ENCODE data around the gene FAM81A.
"Not testable (repeated sequence)": the region's sequence is repeated elsewhere in the genome, so short reads cannot be mapped to it uniquely, and the experiment has no call there.

Gene FAM81A

GRCh38 chr15:59398220-59398619, 39.8 kb upstream of the FAM81A start:
- DNase-seq (ENCODE audit: low read depth), result no peak
- no peak for TF ChIP-seq CTCF (IDR thresholded peaks at IDR 0.05; ENCODE audit: low read depth, low read length, missing control alignments)
- H3K4me3 ChIP-seq (ENCODE audit: low read depth, low read length), result no peak overlapping the region
- in situ Hi-C loops (cut with HindIII; ENCODE audit: low sequenced_read_pairs), result no loop called here

GRCh38 chr15:59399465-59400102, 38.4 kb upstream of the FAM81A start:
- in situ Hi-C loops (cut with HindIII; ENCODE audit: low sequenced_read_pairs), result no loop called here
- TF ChIP-seq CTCF (IDR thresholded peaks at IDR 0.05; ENCODE audit: low read depth, low read length, missing control alignments), result no peak
- DNase-seq (ENCODE audit: low read depth), result no peak

GRCh38 chr15:59400103-59400813, 37.7 kb upstream of the FAM81A start:
- in situ Hi-C loops (cut with HindIII; ENCODE audit: low sequenced_read_pairs), result no loop called here
- DNase-seq (ENCODE audit: low read depth), result no peak
- TF ChIP-seq CTCF (IDR thresholded peaks at IDR 0.05; ENCODE audit: low read depth, low read length, missing control alignments), result no peak
- H3K4me3 ChIP-seq (ENCODE audit: low read depth, low read length), result no peak overlapping the region

More at GRCh38 chr15:59399465-59400102, 38.4 kb upstream of the FAM81A start:
- no peak overlapping the region for H3K4me3 ChIP-seq (ENCODE audit: low read depth, low read length)

- H3K4me3 ChIP-seq (ENCODE audit: low read depth, low read length); in situ Hi-C loops (cut with HindIII; ENCODE audit: low sequenced_read_pairs); DNase-seq (ENCODE audit: low read depth): not testable (repeated sequence)
Measured at GRCh38 chr15:59401051-59401823, 36.7 kb upstream of the FAM81A start.

GRCh38 chr15:59401824-59402569, 36.0 kb upstream of the FAM81A start:
- no peak for TF ChIP-seq CTCF (IDR thresholded peaks at IDR 0.05; ENCODE audit: low read depth, low read length, missing control alignments)
- DNase-seq (ENCODE audit: low read depth), result no peak

GRCh38 chr15:59405079-59405478, 32.9 kb upstream of the FAM81A start:
- TF ChIP-seq CTCF (IDR thresholded peaks at IDR 0.05; ENCODE audit: low read depth, low read length, missing control alignments), result no peak
- in situ Hi-C loops (cut with HindIII; ENCODE audit: low sequenced_read_pairs), result no loop called here
- H3K4me3 ChIP-seq (ENCODE audit: low read depth, low read length), result no peak overlapping the region
- no peak for DNase-seq (ENCODE audit: low read depth)

More at GRCh38 chr15:59401824-59402569, 36.0 kb upstream of the FAM81A start:
- in situ Hi-C loops (cut with HindIII; ENCODE audit: low sequenced_read_pairs), result no loop called here
- H3K4me3 ChIP-seq (ENCODE audit: low read depth, low read length), result no peak overlapping the region

All from astrocyte of the cerebellum (primary cell).